Psoas muscle (tissue), 8 donors: Measurements from ENCODE around the gene MAMDC4. TPM values are rescaled to one million over a fixed set of nuclear protein-coding genes. Genes with fewer than 3 reads are reported as not detected.

Source experiments
- ATAC-seq, 4 donors: fragments of 200-7000 bp; cut with Tn5 transposase; one replicate each; pipeline ENCODE4 v1.9.1; 2020; ENCODE audit warnings: moderate library complexity in 3 of 4, mild to moderate bottlenecking in 2 of 4
- DNase-seq, 2 donors: peaks; one replicate each; pipeline ENCODE4 v3.0.0-alpha.2; 2020
- H3K27ac ChIP-seq: fragments of 200-600 bp; one replicate; pipeline ENCODE4 v1.8.0; 2022
- H3K27me3 ChIP-seq, 3 donors: fragments of 200-600 bp in 1 of 3; one replicate each; pipeline versions ENCODE4 v1.6.1 to v1.8.0; 2013 to 2022; ENCODE audit warnings: low read length in 2 of 3, mild to moderate bottlenecking in 2 of 3, moderate library complexity in 1 of 3; ENCODE audit not compliant: insufficient read depth in 3 of 3
- H3K36me3 ChIP-seq, 2 donors: fragments of 200-600 bp in 1 of 2; one replicate each; pipeline versions ENCODE4 v1.6.1 to v1.8.0; 2013 to 2022; ENCODE audit warnings: low read depth in 1 of 2, mild to moderate bottlenecking in 1 of 2, moderate library complexity in 1 of 2; ENCODE audit not compliant: insufficient read depth in 1 of 2
- H3K4me1 ChIP-seq: fragments of 200-600 bp; one replicate; pipeline ENCODE4 v1.8.0; 2022
- H3K4me3 ChIP-seq: fragments of 200-600 bp; one replicate; pipeline ENCODE4 v1.8.0; 2022; ENCODE audit warnings: mild to moderate bottlenecking
- H3K9me3 ChIP-seq: fragments of 200-600 bp; one replicate; pipeline ENCODE4 v1.8.0; 2022
- CTCF ChIP-seq: fragments of 200-600 bp; IDR thresholded peaks from one replicate; pipeline ENCODE4 v1.8.0; 2022; ENCODE audit warnings: antibody characterized with exemption
- WGBS, 3 donors: extraction: QIAGEN DNeasy Blood & Tissue Kit; methylation state at CpG; one replicate each; pipeline versions ENCODE4 v1.1.6 to v1.1.7; 2013; 5-methylcytosine and 5-hydroxymethylcytosine counted together
- intact Hi-C, 2 donors: fragments of 100-400 bp; cut with DNase I; formaldehyde crosslinking; loops; one replicate each; pipeline versions ENCODE4 v1.11.0 to v1.14.2; 2022
- polyA plus RNA-seq, 3 donors: library from polyadenylated mRNA; stranded (reverse); fragments of 200-250 nt; gene quantifications; one replicate each; pipeline ENCODE4 v1.2.3, GENCODE V29; 2013
- total RNA-seq, 4 donors: library from RNA; stranded (reverse); fragmentation: NEBNext Ultra II Directional in 2 of 4; extraction: Animal tissue kit (Norgen Biotek cat#: 25700) in 2 of 4; gene quantifications; one replicate each; pipeline versions ENCODE4 v1.2.1 to v1.2.4, GENCODE V29; 2021 to 2023
- donor health status: healthy with polysubstance abuse.
- donor health status: DM: no; HTN: no; CAD: no; lungs with moderate emphysema.
- donor health status: Bipolar disorder and iron deficiency.
- donor health status: healthy.
- donor health status: DM: yes; HTN: yes; CAD: no.
- donor health status: DM: no; HTN: no; CAD: no.
- donor health status: DM: no; HTN: no; CAD: no.
- donor health status: DM: yes; HTN: yes; CAD: no.

Gene MAMDC4
- total and polyA plus RNA-seq, 7 donors, result 1.7 to 7.9 (median 2.9) TPM

- peak overlapping the region; percentile 87 for H3K27ac ChIP-seq
- peaks cover 36% of the 10 kb centered on the region for H3K4me1 ChIP-seq
- DNase-seq (peak in 1 of 2 donors; percentile 68), ATAC-seq (peak; percentile 17 to 39 (median 28))
- H3K9me3 ChIP-seq, result no peaks in the 10 kb centered on the region
- H3K27me3 ChIP-seq, result no peaks in the 10 kb centered on the region
- H3K4me3 ChIP-seq, result peak overlapping the region; percentile 94
- no peak for TF ChIP-seq CTCF
- peaks cover 0 to 20% of the 10 kb centered on the region in 2 donors for H3K36me3 ChIP-seq
- WGBS, 3 donors, result 0 to 1% (median 0%) methylated on average over 55 to 93 of the region's 93 CpGs
- intact Hi-C loops, result no loop called here
Observed at GRCh38 chr9:136808075-136808805, 43.9 kb upstream of the MAMDC4 start.

- peaks cover 36% of the 10 kb centered on the region for H3K4me1 ChIP-seq
- H3K27me3 ChIP-seq, result no peaks in the 10 kb centered on the region
- intact Hi-C loops, result no loop called here
- DNase-seq (no peak), ATAC-seq (no peak)
- H3K36me3 ChIP-seq, result peaks cover 0 to 22% of the 10 kb centered on the region in 2 donors
- no peak for TF ChIP-seq CTCF
- no peak overlapping the region for H3K27ac ChIP-seq
- no peaks in the 10 kb centered on the region for H3K9me3 ChIP-seq
- 8 to 12% (median 8%) methylated on average over 14 of the region's 14 CpGs for WGBS, 3 donors
- H3K4me3 ChIP-seq, result peak overlapping the region; percentile 94
Observed at GRCh38 chr9:136808806-136809158, 43.4 kb upstream of the MAMDC4 start.

GRCh38 chr9:136814725-136815421, 37.3 kb upstream of the MAMDC4 start:
- H3K9me3 ChIP-seq, result no peaks in the 10 kb centered on the region
- TF ChIP-seq CTCF, result no peak
- peaks cover 0 to 39% of the 10 kb centered on the region in 2 donors for H3K36me3 ChIP-seq
- H3K27ac ChIP-seq, result no peak overlapping the region
- DNase-seq, result no peak
- no peak for ATAC-seq
- H3K4me3 ChIP-seq, result no peak overlapping the region
- intact Hi-C loops, result no loop called here
- 87 to 94% (median 91%) methylated on average over 13 of the region's 13 CpGs for WGBS, 3 donors
- H3K4me1 ChIP-seq, result peaks cover 12% of the 10 kb centered on the region
- H3K27me3 ChIP-seq, result no peaks in the 10 kb centered on the region

- intact Hi-C loops, result no loop called here
- no peak for DNase-seq
- Histone ChIP-seq H3K4me1 (peaks cover 7% of the 10 kb centered on the region), H3K4me3 (no peak overlapping the region), H3K27ac (no peak overlapping the region), H3K9me3 (no peaks in the 10 kb centered on the region), H3K27me3 (no peaks in the 10 kb centered on the region), H3K36me3 (peaks cover 0 to 33% of the 10 kb centered on the region in 2 donors)
- TF ChIP-seq CTCF, result no peak
- WGBS, 3 donors, result 0 to 28% (median 0%) methylated on average over 1 of the region's 1 CpG
- ATAC-seq, result no peak
Observed at GRCh38 chr9:136815422-136815782, 36.7 kb upstream of the MAMDC4 start.
